ENCODE data around the gene ZYG11A. TPM values are rescaled to one million over a fixed set of nuclear protein-coding genes. Genes with fewer than 3 reads are reported as not detected.

Gene ZYG11A
- total and polyA plus RNA-seq, 2 donors from 2014 or later = 0.28 to 0.84 TPM

- H3K4me1 ChIP-seq (ENCODE audit: control insufficient read depth in 2 of 3, insufficient read depth in 2 of 3, low read depth in 1 of 3, low read length in 3 of 3) = no peaks in the 10 kb centered on the region
- no peak overlapping the region for H3K27ac ChIP-seq (ENCODE audit: low read depth in 2 of 2, low read length in 2 of 2)
- no peaks in the 10 kb centered on the region for H3K27me3 ChIP-seq (ENCODE audit: control insufficient read depth, insufficient read depth, low read length)
- DNase-seq = no peak
- H3K4me3 ChIP-seq (ENCODE audit: low read length in 3 of 3) = no peak overlapping the region
- intact Hi-C loops (cut with DNase I) = no loop called here
- H3K9me3 ChIP-seq (ENCODE audit: control insufficient read depth in 2 of 3, insufficient read depth in 1 of 3, low read length in 3 of 3) = no peaks in the 10 kb centered on the region
- TF ChIP-seq CTCF (IDR thresholded peaks at IDR 0.05; ENCODE audit: borderline replicate concordance, extremely low read depth, insufficient read depth) = no peak
- H3K9ac ChIP-seq (ENCODE audit: low read length in 3 of 3) = no peak overlapping the region
- FAIRE-seq = no peak
- H3K36me3 ChIP-seq (ENCODE audit: control insufficient read depth in 2 of 3, insufficient read depth in 3 of 3, low read length in 3 of 3) = peaks cover 0 to 7% (median 3%) of the 10 kb centered on the region in 3 donors
These were observed 70.5 kb downstream of the ZYG11A start for GRCh38 chr1:52913014-52913413.

DNA sequence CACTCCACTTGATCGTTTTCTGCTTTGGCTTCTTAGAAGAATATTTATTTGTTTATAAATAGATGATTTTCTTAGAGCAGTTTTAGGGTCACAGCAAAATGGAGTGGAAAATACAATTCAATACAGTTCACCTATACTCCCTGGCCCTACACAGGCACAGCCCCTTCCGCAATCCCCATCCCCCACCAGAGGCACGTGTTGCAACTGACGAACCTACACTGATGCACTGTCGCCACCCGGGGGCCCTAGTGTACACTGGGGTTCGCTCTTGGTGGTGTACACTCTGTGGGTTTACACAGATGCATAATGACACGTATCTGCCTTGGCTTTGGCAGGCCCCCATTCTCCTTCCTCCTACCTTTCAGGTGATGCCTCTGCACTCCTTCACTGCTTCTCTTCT lies 71.0 kb downstream of the ZYG11A start:
- no peaks in the 10 kb centered on the region for H3K4me1 ChIP-seq (ENCODE audit: control insufficient read depth in 2 of 3, insufficient read depth in 2 of 3, low read depth in 1 of 3, low read length in 3 of 3)
- no peak overlapping the region for H3K4me3 ChIP-seq (ENCODE audit: low read length in 3 of 3)
- FAIRE-seq (no peak), DNase-seq (no peak)
- no peaks in the 10 kb centered on the region for H3K27me3 ChIP-seq (ENCODE audit: control insufficient read depth, insufficient read depth, low read length)
- no peak for TF ChIP-seq CTCF (IDR thresholded peaks at IDR 0.05; ENCODE audit: borderline replicate concordance, extremely low read depth, insufficient read depth)
- intact Hi-C loops (cut with DNase I) = no loop called here
- H3K36me3 ChIP-seq (ENCODE audit: control insufficient read depth in 2 of 3, insufficient read depth in 3 of 3, low read length in 3 of 3) = peaks cover 0 to 7% (median 3%) of the 10 kb centered on the region in 3 donors
- no peaks in the 10 kb centered on the region for H3K9me3 ChIP-seq (ENCODE audit: control insufficient read depth in 2 of 3, insufficient read depth in 1 of 3, low read length in 3 of 3)
- H3K9ac ChIP-seq (ENCODE audit: low read length in 3 of 3) = no peak overlapping the region
- H3K27ac ChIP-seq (ENCODE audit: low read depth in 2 of 2, low read length in 2 of 2) = no peak overlapping the region

GRCh38 chr1:52914463-52914862 lies 71.9 kb downstream of the ZYG11A start:
- Histone ChIP-seq H3K9me3 (ENCODE audit: control insufficient read depth in 2 of 3, insufficient read depth in 1 of 3, low read length in 3 of 3) (no peaks in the 10 kb centered on the region), H3K4me1 (ENCODE audit: control insufficient read depth in 2 of 3, insufficient read depth in 2 of 3, low read depth in 1 of 3, low read length in 3 of 3) (no peaks in the 10 kb centered on the region), H3K27ac (ENCODE audit: low read depth in 2 of 2, low read length in 2 of 2) (no peak overlapping the region), H3K4me3 (ENCODE audit: low read length in 3 of 3) (no peak overlapping the region), H3K27me3 (ENCODE audit: control insufficient read depth, insufficient read depth, low read length) (no peaks in the 10 kb centered on the region), H3K36me3 (ENCODE audit: control insufficient read depth in 2 of 3, insufficient read depth in 3 of 3, low read length in 3 of 3) (peaks cover 0 to 7% (median 3%) of the 10 kb centered on the region in 3 donors), H3K9ac (ENCODE audit: low read length in 3 of 3) (no peak overlapping the region)
- no peak for DNase-seq
- TF ChIP-seq CTCF (IDR thresholded peaks at IDR 0.05; ENCODE audit: borderline replicate concordance, extremely low read depth, insufficient read depth) = no peak
- no peak for FAIRE-seq
- intact Hi-C loops (cut with DNase I) = no loop called here

DNA sequence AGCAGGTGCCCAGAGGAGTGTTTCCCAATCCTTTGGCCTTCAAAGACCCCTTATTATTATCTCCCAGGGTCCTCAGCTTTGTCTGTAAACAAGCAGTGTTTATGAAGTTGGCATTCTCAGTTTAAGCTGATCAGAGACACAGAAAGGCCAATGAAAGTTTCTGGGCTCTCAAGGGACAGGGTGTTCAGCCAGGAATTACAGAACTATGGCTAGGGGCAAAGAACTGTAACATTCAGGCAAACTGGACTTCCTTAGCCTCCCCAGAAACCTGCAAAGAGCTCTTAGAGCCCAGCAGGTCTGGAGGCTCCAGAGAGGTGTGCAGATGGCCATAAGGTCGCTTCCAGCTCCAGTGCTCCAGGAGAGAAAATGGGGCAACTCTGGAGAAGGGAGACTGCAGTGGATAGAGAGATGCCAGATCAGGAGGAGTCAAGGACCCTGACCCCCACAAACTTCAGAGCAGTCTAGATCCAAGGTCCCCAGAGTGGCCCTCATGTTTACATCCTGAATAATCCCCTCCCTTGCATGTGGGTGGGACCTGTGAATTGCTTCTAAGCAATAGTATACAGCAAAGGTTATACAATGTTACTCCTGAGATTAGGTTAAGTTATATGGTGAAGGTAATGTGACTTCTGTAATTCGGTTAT lies 72.8 kb downstream of the ZYG11A start:
- Histone ChIP-seq H3K4me1 (ENCODE audit: control insufficient read depth in 2 of 3, insufficient read depth in 2 of 3, low read depth in 1 of 3, low read length in 3 of 3) (no peaks in the 10 kb centered on the region), H3K36me3 (ENCODE audit: control insufficient read depth in 2 of 3, insufficient read depth in 3 of 3, low read length in 3 of 3) (peaks cover 0 to 4% (median 3%) of the 10 kb centered on the region in 3 donors), H3K4me3 (ENCODE audit: low read length in 3 of 3) (no peak overlapping the region), H3K27me3 (ENCODE audit: control insufficient read depth, insufficient read depth, low read length) (no peaks in the 10 kb centered on the region), H3K27ac (ENCODE audit: low read depth in 2 of 2, low read length in 2 of 2) (no peak overlapping the region), H3K9ac (ENCODE audit: low read length in 3 of 3) (no peak overlapping the region), H3K9me3 (ENCODE audit: control insufficient read depth in 2 of 3, insufficient read depth in 1 of 3, low read length in 3 of 3) (no peaks in the 10 kb centered on the region)
- TF ChIP-seq CTCF (IDR thresholded peaks at IDR 0.05; ENCODE audit: borderline replicate concordance, extremely low read depth, insufficient read depth) = no peak
- no peak for FAIRE-seq
- intact Hi-C loops (cut with DNase I) = no loop called here
- DNase-seq = no peak
